Thyroid gland (tissue), 4 donors: ENCODE measurements around the gene SH3BP1. TPM values are rescaled to one million over a fixed set of nuclear protein-coding genes. Genes with fewer than 3 reads are reported as not detected.

ENCODE experiments used
- DNase-seq, 2 donors: peaks; one replicate each; pipeline ENCODE4 v3.0.0-alpha.2; 2019
- H3K27ac ChIP-seq, 3 donors: fragments of 200-600 bp; sonication (generic); 1 replicate in 2 of 3; 2 replicates in 1 of 3; pipeline ENCODE4 v1.5.1; 2016 to 2019; ENCODE audit warnings: mild to moderate bottlenecking in 1 of 3, moderate library complexity in 1 of 3
- H3K27me3 ChIP-seq: fragments of 200-600 bp; sonication (generic); one replicate; pipeline ENCODE4 v1.5.1; 2019
- H3K36me3 ChIP-seq, 2 donors: fragments of 200-600 bp; sonication (generic); one replicate each; pipeline ENCODE4 v1.5.1; 2016 to 2019
- H3K4me1 ChIP-seq, 2 donors: fragments of 200-600 bp; sonication (generic); one replicate each; pipeline ENCODE4 v1.5.1; 2017 to 2019
- H3K4me3 ChIP-seq, 3 donors: fragments of 200-600 bp; sonication (generic); replicated peaks in 1 of 3; 1 replicate in 2 of 3; 2 replicates in 1 of 3; pipeline ENCODE4 v1.5.1; 2016; ENCODE audit warnings: mild to moderate bottlenecking in 1 of 3
- H3K9me3 ChIP-seq: fragments of 200-600 bp; sonication (generic); one replicate; pipeline ENCODE4 v1.5.1; 2017
- CTCF ChIP-seq, 6 experiments: fragments of 200-600 bp in 3 of 6; fragments of 450-650 bp in 3 of 6; sonication (generic) in 3 of 6; IDR thresholded peaks; one replicate each; pipeline ENCODE4 v1.5.1; 2016 to 2019; ENCODE audit warnings: antibody characterized with exemption in 6 of 6, mild to moderate bottlenecking in 2 of 6, inconsistent platforms in 1 of 6, moderate library complexity in 1 of 6
- POLR2A ChIP-seq, 2 donors: fragments of 450-650 bp; IDR thresholded peaks; one replicate each; pipeline ENCODE4 v1.6.1; 2017; ENCODE audit warnings: antibody characterized with exemption in 2 of 2, mild to moderate bottlenecking in 2 of 2, moderate library complexity in 1 of 2
- WGBS, 2 donors: methylation state at CpG; one replicate each; pipeline ENCODE4 v1.1.5; 2017; 5-methylcytosine and 5-hydroxymethylcytosine counted together
- intact Hi-C: fragments of 100-400 bp; cut with DNase I; formaldehyde crosslinking; loops from one replicate; pipeline ENCODE4 v1.15.1; 2023
- total RNA-seq, 4 donors: library from RNA; depleted of rRNA; stranded (reverse); fragments of >200 nt; gene quantifications; one replicate each; pipeline ENCODE4 v1.2.3, GENCODE V29; 2016

Gene SH3BP1
- total RNA-seq, 4 donors from 2014 or later, result 0.81 to 10.1 (median 3.3) TPM

- TF ChIP-seq CTCF (IDR thresholded peaks at IDR 0.05), result no peak
- TF ChIP-seq POLR2A (IDR thresholded peaks at IDR 0.05), result no peak
Observed at GRCh38 chr22:37679670-37680069, 40.2 kb downstream of the SH3BP1 start.

GRCh38 chr22:37680191-37680851 lies 40.9 kb downstream of the SH3BP1 start:
- no peak for DNase-seq
- H3K27me3 ChIP-seq, result no peaks in the 10 kb centered on the region
- H3K36me3 ChIP-seq, result no peaks in the 10 kb centered on the region
- H3K4me3 ChIP-seq, result no peak overlapping the region
- peaks cover 17 to 29% of the 10 kb centered on the region in 2 donors for H3K4me1 ChIP-seq
- TF ChIP-seq POLR2A (IDR thresholded peaks at IDR 0.05), result no peak
- TF ChIP-seq CTCF (IDR thresholded peaks at IDR 0.05), result no peak
- intact Hi-C loops, result no loop called here
- H3K27ac ChIP-seq, result no peak overlapping the region
- no peaks in the 10 kb centered on the region for H3K9me3 ChIP-seq
- WGBS, 2 donors, result 82 to 88% methylated on average over 4 to 7 of the region's 7 CpGs

More at GRCh38 chr22:37679670-37680069, 40.2 kb downstream of the SH3BP1 start:
- peaks cover 22 to 36% of the 10 kb centered on the region in 2 donors for H3K4me1 ChIP-seq
- no peak overlapping the region for H3K27ac ChIP-seq
- H3K4me3 ChIP-seq, result no peak overlapping the region
- intact Hi-C loops, result loop anchor here (5.0 to 10.0 kb wide), 2 partner anchors 52 to 115 kb away; no protein-coding TSS in a partner anchor
- no peaks in the 10 kb centered on the region for H3K9me3 ChIP-seq
- DNase-seq, result no peak
- no peaks in the 10 kb centered on the region for H3K27me3 ChIP-seq
- 86 to 90% methylated on average over 7 to 8 of the region's 8 CpGs for WGBS, 2 donors
- no peaks in the 10 kb centered on the region for H3K36me3 ChIP-seq

- Histone ChIP-seq H3K36me3 (no peaks in the 10 kb centered on the region), H3K4me1 (peaks cover 12 to 27% of the 10 kb centered on the region in 2 donors), H3K4me3 (no peak overlapping the region), H3K9me3 (no peaks in the 10 kb centered on the region), H3K27me3 (no peaks in the 10 kb centered on the region), H3K27ac (no peak overlapping the region)
- no peak for TF ChIP-seq CTCF (IDR thresholded peaks at IDR 0.05)
- no peak for TF ChIP-seq POLR2A (IDR thresholded peaks at IDR 0.05)
- DNase-seq, result no peak
- intact Hi-C loops, result no loop called here
- 64 to 66% methylated on average over 1 to 2 of the region's 2 CpGs for WGBS, 2 donors
Observed at GRCh38 chr22:37681001-37681424, 41.5 kb downstream of the SH3BP1 start.

- H3K9me3 ChIP-seq, result no peaks in the 10 kb centered on the region
- no peaks in the 10 kb centered on the region for H3K27me3 ChIP-seq
- no peak overlapping the region for H3K4me3 ChIP-seq
- H3K4me1 ChIP-seq, result peaks cover 7 to 21% of the 10 kb centered on the region in 2 donors
- no peak overlapping the region for H3K27ac ChIP-seq
- no peak for TF ChIP-seq POLR2A (IDR thresholded peaks at IDR 0.05)
- peak; percentile 56 to 92 (median 76) for TF ChIP-seq CTCF (IDR thresholded peaks at IDR 0.05)
- H3K36me3 ChIP-seq, result no peaks in the 10 kb centered on the region
- DNase-seq, result peak; percentile 74 to 78
- intact Hi-C loops, result no loop called here
- 29 to 30% methylated on average over 5 to 6 of the region's 6 CpGs for WGBS, 2 donors
Observed at GRCh38 chr22:37681556-37682049, 42.1 kb downstream of the SH3BP1 start.
